Endothelial cell of umbilical vein (primary cell): Measurements from ENCODE around the gene ANKS1B. TPM values are rescaled to one million over a fixed set of nuclear protein-coding genes. Genes with fewer than 3 reads are reported as not detected.

Source experiments
- BruUV-seq: library from RNA; stranded (reverse); fragments of 400-500 nt; replicated peaks from 2 replicates; lab custom pipeline; 2021; lab: Mats Ljungman, UMichigan
- CTCF ChIA-PET: fragments of 300-600, 350-600 bp; sonication (Branson Sonifier 250); formaldehyde crosslinking; loops from one replicate; lab custom pipeline; 2021; ENCODE audit warnings: antibody characterized with exemption, inconsistent platforms; lab: Charles Lee
- POLR2A ChIA-PET: fragments of 300-600, 350-600 bp; sonication (Branson Sonifier 250); formaldehyde crosslinking; loops from one replicate; lab custom pipeline; 2021; ENCODE audit warnings: antibody characterized with exemption, inconsistent platforms; lab: Charles Lee
- DNase-seq: peaks from one replicate; pipeline ENCODE4 v3.0.0-alpha.2; 2011; ENCODE audit warnings: low read depth, low spot score
- FAIRE-seq: peaks from 2 replicates; lab custom pipeline; 2011; peaks lifted over from hg19 to GRCh38; lab: Jason Lieb, UNC
- H2AFZ ChIP-seq: 2 replicates; pipeline ENCODE4 v1.6.0; 2012; ENCODE audit warnings: low read depth, low read length, control low read depth, inconsistent platforms
- H3K27ac ChIP-seq: 2 replicates; pipeline ENCODE4 v1.5.1; 2011; ENCODE audit warnings: low read depth, mild to moderate bottlenecking, control low read depth, low read length, moderate library complexity; ENCODE audit not compliant: insufficient read depth
- H3K27me3 ChIP-seq, 2 experiments: 2 replicates each; pipeline versions ENCODE4 v1.6.0 to v1.6.1; 2011; ENCODE audit warnings: low read length in 2 of 2, mixed read lengths in 1 of 2; ENCODE audit not compliant: control insufficient read depth in 2 of 2, insufficient read depth in 2 of 2
- H3K36me3 ChIP-seq, 2 experiments: 2 replicates in 1 of 2; 3 replicates in 1 of 2; pipeline ENCODE4 v1.5.1; 2011; ENCODE audit warnings: low read length in 2 of 2, mild to moderate bottlenecking in 1 of 2, moderate library complexity in 1 of 2; ENCODE audit not compliant: control insufficient read depth in 2 of 2, insufficient read depth in 2 of 2; ENCODE audit errors: extremely low read depth in 1 of 2
- H3K4me1 ChIP-seq: 3 replicates; pipeline ENCODE4 v1.5.1; 2011; ENCODE audit warnings: mild to moderate bottlenecking, low read length; ENCODE audit not compliant: control insufficient read depth, insufficient read depth; ENCODE audit errors: extremely low read depth
- H3K4me2 ChIP-seq: 2 replicates; pipeline ENCODE4 v1.6.1; 2011; ENCODE audit warnings: low read length, control low read depth, mixed read lengths; ENCODE audit not compliant: insufficient read depth
- H3K4me3 ChIP-seq, 3 experiments: fragments of 200-600 bp in 1 of 3; sonication (generic), shearing (Covaris generic) in 1 of 3; replicated peaks in 1 of 3; 2 replicates each; pipeline ENCODE4 v1.5.1; 2011 to 2016; ENCODE audit warnings: control low read depth in 3 of 3, low read length in 3 of 3, mild to moderate bottlenecking in 2 of 3, inconsistent platforms in 1 of 3, low read depth in 1 of 3, moderate library complexity in 1 of 3; ENCODE audit not compliant: insufficient read depth in 1 of 3
- H3K79me2 ChIP-seq: 2 replicates; pipeline ENCODE4 v1.6.0; 2012; ENCODE audit warnings: low read length, inconsistent platforms; ENCODE audit not compliant: control insufficient read depth, insufficient read depth
- H3K9ac ChIP-seq: replicated peaks from 2 replicates; pipeline ENCODE3; 2011; ENCODE audit warnings: low read length, control low read depth; ENCODE audit not compliant: insufficient read depth; ENCODE audit errors: extremely low read depth
- H3K9me1 ChIP-seq: replicated peaks from 3 replicates; pipeline ENCODE4 v1.6.0; 2011; ENCODE audit warnings: mild to moderate bottlenecking, low read length; ENCODE audit not compliant: control insufficient read depth, insufficient read depth; ENCODE audit errors: extremely low read depth
- H3K9me3 ChIP-seq: replicated peaks from 2 replicates; pipeline ENCODE4 v1.5.1; 2012; ENCODE audit warnings: low read length, inconsistent platforms; ENCODE audit not compliant: control insufficient read depth, insufficient read depth
- H4K20me1 ChIP-seq: replicated peaks from 2 replicates; pipeline ENCODE3; 2011; ENCODE audit warnings: mild to moderate bottlenecking, low read length; ENCODE audit not compliant: control insufficient read depth, insufficient read depth; ENCODE audit errors: extremely low read depth
- CTCF ChIP-seq, 2 donors: IDR thresholded peaks; 1 replicate in 1 of 2; 2 replicates in 1 of 2; pipeline ENCODE4 v1.5.1; 2011; ENCODE audit warnings: low read length in 2 of 2, mild to moderate bottlenecking in 2 of 2, moderate library complexity in 2 of 2, control low read depth in 1 of 2, inconsistent platforms in 1 of 2, low read depth in 1 of 2; ENCODE audit not compliant: insufficient read depth in 1 of 2; ENCODE audit errors: extremely low read depth in 1 of 2
- EZH2 ChIP-seq: IDR thresholded peaks from 2 replicates; pipeline ENCODE4 v1.6.1; 2012; ENCODE audit warnings: borderline replicate concordance, low read depth, mild to moderate bottlenecking, moderate library complexity, low read length, inconsistent platforms; ENCODE audit not compliant: severe bottlenecking
- FOS ChIP-seq: IDR thresholded peaks from 2 replicates; pipeline ENCODE4 v1.6.1; 2011; ENCODE audit warnings: mild to moderate bottlenecking, low read length, moderate library complexity, borderline replicate concordance; ENCODE audit not compliant: insufficient read depth
- GATA2 ChIP-seq: IDR thresholded peaks from 2 replicates; pipeline ENCODE4 v1.7.0; 2011; ENCODE audit warnings: low read depth, mild to moderate bottlenecking, moderate library complexity, mixed read lengths, low read length; ENCODE audit not compliant: insufficient read length, insufficient read depth
- JUN ChIP-seq: IDR thresholded peaks from 2 replicates; pipeline ENCODE4 v1.6.1; 2011; ENCODE audit warnings: borderline replicate concordance, low read depth; ENCODE audit not compliant: insufficient read length, insufficient read depth
- MAX ChIP-seq: IDR thresholded peaks from 2 replicates; pipeline ENCODE4 v1.6.1; 2011; ENCODE audit not compliant: insufficient read depth, insufficient read length
- MYC ChIP-seq: IDR thresholded peaks from one replicate; pipeline ENCODE4 v1.6.1; 2011; ENCODE audit warnings: mild to moderate bottlenecking, low read depth, low read length
- POLR2A ChIP-seq: IDR thresholded peaks from 2 replicates; pipeline ENCODE4 v1.6.1; 2012; ENCODE audit warnings: low read depth, mild to moderate bottlenecking, control low read depth, low read length
- POLR2AphosphoS5 ChIP-seq: IDR thresholded peaks from 2 replicates; pipeline ENCODE4 v1.6.1; 2012; ENCODE audit warnings: low read depth, mild to moderate bottlenecking, control low read depth, low read length, moderate library complexity; ENCODE audit not compliant: insufficient read depth
- dilution Hi-C: fragments of 300-500 bp; cut with MboI; formaldehyde crosslinking; loops from one replicate; pipeline ENCODE4 v1.15.0; 2019; ENCODE audit warnings: low sequenced_read_pairs; ENCODE audit not compliant: extremely low pct_ligation_motif_present
- intact Hi-C: fragments of 100-400 bp; cut with micrococcal nuclease; formaldehyde crosslinking; loops from one replicate; pipeline ENCODE4 v1.10.0; 2022
- polyA plus RNA-seq, 4 experiments: library from polyadenylated mRNA; depleted of rRNA in 3 of 4; stranded (reverse) in 3 of 4; unstranded in 1 of 4; fragments of >200 nt; gene quantifications; 2 replicates each; pipeline versions ENCODE4 v1.2.1 to v1.2.3, GENCODE V29; 2011 to 2012; ENCODE audit warnings: missing spikeins in 1 of 4
- total RNA-seq: library from RNA; stranded (reverse); gene quantifications from 2 replicates; pipeline ENCODE4 v1.2.3, GENCODE V29; 2021

The ANKS1B gene
- total and polyA plus RNA-seq, 2 donors (not counting 3 experiments of a cell fraction or from before 2014, with no cell fraction given): 0.15 to 0.38 TPM

- TF ChIP-seq POLR2A: no peak
- no peak overlapping the region for H3K4me2 ChIP-seq
- H3K27me3 ChIP-seq: peaks cover 0 to 2% of the 10 kb centered on the region in 2 experiments
- DNase-seq (no peak), FAIRE-seq (no peak)
- no peak overlapping the region for H3K9ac ChIP-seq
- H4K20me1 ChIP-seq: no peaks in the 10 kb centered on the region
- POLR2A ChIA-PET: no interaction called here
- H3K27ac ChIP-seq: no peak overlapping the region
- H3K36me3 ChIP-seq: no peaks in the 10 kb centered on the region
- H2AFZ ChIP-seq: no peak overlapping the region
- H3K79me2 ChIP-seq: no peaks in the 10 kb centered on the region
- BruUV-seq: no TSS peak
- intact Hi-C loops: no loop called here
- dilution Hi-C loops: no loop called here
- CTCF ChIA-PET: interaction anchor here (1.4 kb wide), 1 partner anchor 11 kb away, joined by 4 read pairs; no protein-coding TSS in a partner anchor
- no peak overlapping the region for H3K4me3 ChIP-seq
- no peaks in the 10 kb centered on the region for H3K9me3 ChIP-seq
- peaks cover 4% of the 10 kb centered on the region for H3K4me1 ChIP-seq
- H3K9me1 ChIP-seq: no peaks in the 10 kb centered on the region
Observed at GRCh38 chr12:98819821-98820404, 1164.8 kb downstream of the ANKS1B start.

- no peak overlapping the region for H2AFZ ChIP-seq
- H3K4me3 ChIP-seq: no peak overlapping the region
- H3K27me3 ChIP-seq: peaks cover 0 to 2% of the 10 kb centered on the region in 2 experiments
- no peaks in the 10 kb centered on the region for H3K36me3 ChIP-seq
- FAIRE-seq: no peak
- BruUV-seq: no TSS peak
- TF ChIP-seq EZH2: no peak
- TF ChIP-seq POLR2AphosphoS5: no peak
- TF ChIP-seq CTCF (IDR thresholded peaks at IDR 0.05; ENCODE audit: extremely low read depth in 1 of 2, insufficient read depth in 1 of 2, low read depth in 1 of 2, low read length in 2 of 2): no peak
- no peak for TF ChIP-seq GATA2
- no peak for TF ChIP-seq JUN
- no peak for TF ChIP-seq MAX
- TF ChIP-seq MYC: no peak
- TF ChIP-seq POLR2A: no peak
- no peak for TF ChIP-seq FOS
- no peaks in the 10 kb centered on the region for H3K79me2 ChIP-seq
- dilution Hi-C loops: no loop called here
- no peak overlapping the region for H3K4me2 ChIP-seq
- no peak for DNase-seq
- ChIA-PET POLR2A (no interaction called here), CTCF (no interaction called here)
- H3K4me1 ChIP-seq: peaks cover 11% of the 10 kb centered on the region
- no peaks in the 10 kb centered on the region for H3K9me1 ChIP-seq
- H4K20me1 ChIP-seq: no peaks in the 10 kb centered on the region
- no peaks in the 10 kb centered on the region for H3K9me3 ChIP-seq
- H3K9ac ChIP-seq: no peak overlapping the region
- H3K27ac ChIP-seq: no peak overlapping the region
- intact Hi-C loops: no loop called here
Observed at GRCh38 chr12:98819071-98819470, 1165.7 kb downstream of the ANKS1B start.
